Glomerular visceral epithelial cell (primary cell): ENCODE measurements around the gene INIP.
"Not testable (repeated sequence)": the region's sequence is repeated elsewhere in the genome, so short reads cannot be mapped to it uniquely, and the experiment has no call there.

ENCODE experiments used
- DNase-seq: peaks from one replicate; pipeline ENCODE4 v3.0.0-alpha.2; 2016; ENCODE audit errors: extremely low spot score

The INIP gene

DNA sequence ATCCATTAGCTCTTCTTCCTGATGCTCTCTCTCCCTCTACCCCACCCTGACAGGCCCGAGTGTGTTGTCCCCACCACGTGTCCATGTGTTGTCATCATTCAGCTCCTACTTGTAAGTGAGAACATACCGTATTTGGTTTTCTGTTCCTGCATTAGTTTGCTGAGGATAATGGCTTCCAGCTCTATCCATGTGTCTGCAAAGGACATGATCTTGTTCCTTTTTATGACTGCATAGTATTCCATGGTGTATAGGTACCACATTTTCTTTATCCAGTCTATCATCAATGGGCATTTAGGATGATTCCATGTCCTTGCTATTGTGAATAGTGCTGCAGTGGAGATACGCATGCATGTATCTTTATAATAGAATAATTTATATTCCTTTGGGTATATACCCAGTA lies 44.7 kb downstream of the INIP start:
- DNase-seq = not testable (repeated sequence)

GRCh38 chr9:112670991-112671625 lies 46.8 kb downstream of the INIP start:
- DNase-seq = no peak

- DNase-seq = no peak
These were observed 48.6 kb downstream of the INIP start for GRCh38 chr9:112669326-112669725.

DNA sequence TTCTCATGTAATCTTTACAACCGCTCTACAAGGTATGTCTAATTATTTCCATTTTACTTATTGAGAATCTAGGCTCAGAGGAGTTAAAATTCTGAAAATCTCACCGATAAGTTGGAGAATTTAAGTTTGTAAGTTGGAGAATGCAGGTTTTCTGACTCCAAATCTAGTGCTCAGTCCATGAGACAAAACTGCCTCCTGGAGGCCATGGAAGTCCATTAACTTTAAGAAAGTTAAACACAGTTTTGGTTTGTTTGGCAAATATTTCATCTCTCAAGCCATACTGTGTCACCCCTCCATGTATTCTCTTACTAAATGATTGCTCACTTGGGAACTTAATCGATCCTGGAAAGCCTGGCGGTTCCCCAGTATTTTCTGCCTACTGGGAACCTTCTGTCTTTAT lies 52.6 kb downstream of the INIP start:
- DNase-seq = no peak

- no peak for DNase-seq
These were observed 53.4 kb downstream of the INIP start for GRCh38 chr9:112664531-112664930.

GRCh38 chr9:112663681-112664080 lies 54.2 kb downstream of the INIP start:
- DNase-seq = no peak

GRCh38 chr9:112659906-112660305 lies 58.0 kb downstream of the INIP start:
- DNase-seq = no peak

DNA sequence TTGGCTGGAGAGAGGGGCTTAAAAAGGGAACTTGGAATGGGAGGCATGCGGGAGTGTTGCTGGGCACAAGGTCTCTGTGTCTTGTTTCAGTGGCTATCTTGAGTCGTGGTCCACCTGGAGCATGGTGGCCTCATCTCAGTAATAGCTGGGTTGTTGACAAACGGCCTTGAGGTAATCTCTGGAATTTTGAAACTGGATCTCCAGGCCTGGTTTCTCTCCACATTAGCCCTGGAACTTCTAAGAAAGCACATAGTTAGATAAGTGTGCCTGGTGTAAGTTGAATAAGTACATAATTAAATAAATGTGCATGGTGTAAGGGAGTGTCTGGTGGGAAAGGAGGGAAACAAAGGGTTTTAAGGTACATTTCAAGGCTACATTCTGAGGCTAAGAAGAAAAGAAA lies 62.2 kb downstream of the INIP start:
- DNase-seq = no peak

GRCh38 chr9:112654282-112654681 lies 63.6 kb downstream of the INIP start:
- DNase-seq = no peak

DNA sequence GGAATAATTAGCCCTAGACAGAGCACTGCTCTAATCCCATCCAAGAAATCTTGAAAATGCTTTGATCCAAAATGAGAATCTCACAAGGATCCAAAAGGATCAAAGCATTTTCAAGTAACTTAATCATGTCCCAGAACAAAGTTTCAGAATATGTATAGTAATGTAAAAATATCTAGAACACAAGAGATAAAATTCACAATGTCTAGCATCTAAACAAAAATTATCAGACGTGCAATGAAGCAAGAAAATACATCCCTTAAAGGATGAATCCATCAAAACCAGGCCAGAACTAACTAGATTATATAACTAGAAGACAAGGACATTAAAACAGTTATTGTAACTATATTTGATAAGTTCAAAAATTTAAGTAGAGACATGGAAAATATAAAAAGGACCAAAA lies 69.3 kb downstream of the INIP start:
- no peak for DNase-seq

GRCh38 chr9:112647596-112647995 lies 70.3 kb downstream of the INIP start:
- no peak for DNase-seq

GRCh38 chr9:112642126-112642525 lies 75.8 kb downstream of the INIP start:
- DNase-seq = no peak

GRCh38 chr9:112640311-112640710 lies 77.6 kb downstream of the INIP start:
- no peak for DNase-seq
